IMR-90 (cell line): ENCODE measurements around the gene CARS2. TPM values are rescaled to one million over a fixed set of nuclear protein-coding genes. Genes with fewer than 3 reads are reported as not detected.

ENCODE experiments used
- ATAC-seq: fragments of 200-7000 bp; cut with Tn5 transposase; 2 replicates; pipeline ENCODE4 v1.9.1; 2020; ENCODE audit warnings: low read depth, mild to moderate bottlenecking, moderate library complexity
- BruUV-seq: library from RNA; stranded (reverse); fragments of 400-500 nt; replicated peaks from 2 replicates; lab custom pipeline; 2021; lab: Mats Ljungman, UMichigan
- CTCF ChIA-PET: fragments of 300-600 bp; formaldehyde crosslinking; extraction: SDS; loops from one replicate; lab custom pipeline; 2021; ENCODE audit warnings: antibody characterized with exemption; lab: Yijun Ruan, JAX
- POLR2A ChIA-PET: fragments of 300-600 bp; sonication (Branson Sonifier 250); formaldehyde crosslinking; loops from one replicate; lab custom pipeline; 2022; ENCODE audit warnings: antibody characterized with exemption; ENCODE audit not compliant: unreplicated experiment; lab: Charles Lee
- DNase-seq: peaks from one replicate; pipeline ENCODE4 v3.0.0; 2013
- H2AFZ ChIP-seq: replicated peaks from 2 replicates; pipeline ENCODE3; 2013; ENCODE audit warnings: low read length, mild to moderate bottlenecking; ENCODE audit not compliant: poor library complexity
- H2AK5ac ChIP-seq: 2 replicates; pipeline ENCODE4 v1.6.1; 2013; ENCODE audit warnings: low read depth, low read length, inconsistent platforms
- H2AK9ac ChIP-seq: replicated peaks from 2 replicates; pipeline ENCODE3; 2013; ENCODE audit warnings: mild to moderate bottlenecking, low read depth, low read length, moderate library complexity; ENCODE audit not compliant: poor library complexity
- H2BK120ac ChIP-seq: 2 replicates; pipeline ENCODE4 v1.6.1; 2013; ENCODE audit warnings: low read depth, low read length, inconsistent platforms
- H2BK15ac ChIP-seq: 3 replicates; pipeline ENCODE4 v1.6.1; 2013; ENCODE audit warnings: low read depth, low read length, inconsistent platforms
- H2BK20ac ChIP-seq: 2 replicates; pipeline ENCODE4 v1.6.1; 2013; ENCODE audit warnings: low read depth, mild to moderate bottlenecking, inconsistent platforms, low read length, moderate library complexity
- H2BK5ac ChIP-seq: 2 replicates; pipeline ENCODE4 v1.6.1; 2013; ENCODE audit warnings: mild to moderate bottlenecking, low read depth, low read length, inconsistent platforms; ENCODE audit not compliant: poor library complexity, severe bottlenecking
- H3K14ac ChIP-seq: replicated peaks from 2 replicates; pipeline ENCODE4 v1.6.1; 2013; ENCODE audit warnings: low read depth, low read length, inconsistent platforms
- H3K18ac ChIP-seq: 2 replicates; pipeline ENCODE4 v1.6.1; 2013; ENCODE audit warnings: low read depth, low read length, control low read depth
- H3K23ac ChIP-seq: 2 replicates; pipeline ENCODE4 v1.6.1; 2013; ENCODE audit warnings: low read depth, low read length, inconsistent platforms
- H3K27ac ChIP-seq: 2 replicates; pipeline ENCODE4 v1.5.1; 2013; ENCODE audit warnings: mild to moderate bottlenecking, control low read depth, low read length; ENCODE audit not compliant: insufficient read depth
- H3K27me3 ChIP-seq: 2 replicates; pipeline ENCODE4 v1.6.1; 2013; ENCODE audit warnings: low read length; ENCODE audit not compliant: control insufficient read depth, insufficient read depth
- H3K36me3 ChIP-seq: 2 replicates; pipeline ENCODE4 v1.6.1; 2013; ENCODE audit warnings: low read length, mixed read lengths; ENCODE audit not compliant: control insufficient read depth, insufficient read depth
- H3K4ac ChIP-seq: 2 replicates; pipeline ENCODE4 v1.6.1; 2013; ENCODE audit warnings: low read depth, low read length, inconsistent platforms
- H3K4me1 ChIP-seq: 2 replicates; pipeline ENCODE4 v1.6.1; 2013; ENCODE audit warnings: low read length, mixed read lengths; ENCODE audit not compliant: control insufficient read depth, insufficient read depth
- H3K4me2 ChIP-seq: 2 replicates; pipeline ENCODE4 v1.6.1; 2013; ENCODE audit warnings: low read depth, mild to moderate bottlenecking, control low read depth, low read length, moderate library complexity
- H3K4me3 ChIP-seq: 2 replicates; pipeline ENCODE4 v1.5.1; 2013; ENCODE audit warnings: low read depth, mild to moderate bottlenecking, control low read depth, low read length, moderate library complexity; ENCODE audit not compliant: insufficient read depth
- H3K56ac ChIP-seq: 2 replicates; pipeline ENCODE4 v1.6.1; 2013; ENCODE audit warnings: low read length, inconsistent platforms; ENCODE audit not compliant: insufficient read depth; ENCODE audit errors: extremely low read depth
- H3K79me1 ChIP-seq, 2 experiments: 2 replicates each; pipeline ENCODE4 v1.6.1; 2013; ENCODE audit warnings: low read length in 2 of 2, inconsistent platforms in 1 of 2, low read depth in 1 of 2
- H3K9ac ChIP-seq: 2 replicates; pipeline ENCODE4 v1.6.1; 2013; ENCODE audit warnings: low read depth, low read length, control low read depth
- H3K9me1 ChIP-seq: 2 replicates; pipeline ENCODE4 v1.6.1; 2013; ENCODE audit warnings: low read length, inconsistent platforms; ENCODE audit not compliant: insufficient read depth
- H3K9me3 ChIP-seq: 2 replicates; pipeline ENCODE4 v1.6.1; 2013; ENCODE audit warnings: low read length; ENCODE audit not compliant: control insufficient read depth, insufficient read depth
- H4K20me1 ChIP-seq: 2 replicates; pipeline ENCODE4 v1.6.1; 2013; ENCODE audit warnings: low read length, inconsistent platforms; ENCODE audit not compliant: insufficient read depth
- H4K5ac ChIP-seq: 2 replicates; pipeline ENCODE4 v1.6.1; 2013; ENCODE audit warnings: mild to moderate bottlenecking, low read depth, low read length, control low read depth
- H4K8ac ChIP-seq, 2 experiments: 2 replicates each; pipeline ENCODE4 v1.6.1; 2013; ENCODE audit warnings: low read depth in 2 of 2, low read length in 2 of 2, control low read depth in 1 of 2, inconsistent platforms in 1 of 2
- H4K91ac ChIP-seq: 2 replicates; pipeline ENCODE4 v1.6.1; 2013; ENCODE audit warnings: low read depth, low read length, inconsistent platforms; ENCODE audit not compliant: insufficient read depth
- BHLHE40 ChIP-seq: fragments of 150-350 bp; IDR thresholded peaks from 2 replicates; pipeline ENCODE4 v1.6.1; 2016; ENCODE audit warnings: mild to moderate bottlenecking, low read depth, low read length
- CEBPB ChIP-seq: IDR thresholded peaks from 2 replicates; pipeline ENCODE4 v1.6.1; 2012; ENCODE audit warnings: low read depth, low read length, improper control_type of control experiment
- CHD1 ChIP-seq: IDR thresholded peaks from 2 replicates; pipeline ENCODE4 v1.6.1; 2012; ENCODE audit warnings: low read depth, low read length, improper control_type of control experiment
- ELK1 ChIP-seq: fragments of 150-350 bp; IDR thresholded peaks from 2 replicates; pipeline ENCODE4 v1.6.1; 2016; ENCODE audit warnings: low read depth, mild to moderate bottlenecking, low read length, moderate library complexity, borderline replicate concordance
- FOS ChIP-seq: fragments of 150-350 bp; IDR thresholded peaks from 2 replicates; pipeline ENCODE4 v1.6.1; 2016; ENCODE audit warnings: low read depth, low read length
- MAFK ChIP-seq: IDR thresholded peaks from 2 replicates; pipeline ENCODE4 v1.6.1; 2012; ENCODE audit warnings: low read depth, low read length, improper control_type of control experiment
- MAZ ChIP-seq: IDR thresholded peaks from 2 replicates; pipeline ENCODE4 v1.6.1; 2012; ENCODE audit warnings: low read depth, mild to moderate bottlenecking, low read length, improper control_type of control experiment, moderate library complexity, borderline replicate concordance
- MXI1 ChIP-seq: IDR thresholded peaks from 2 replicates; pipeline ENCODE4 v1.6.1; 2012; ENCODE audit warnings: low read depth, mild to moderate bottlenecking, low read length, moderate library complexity, borderline replicate concordance
- NFE2L2 ChIP-seq: fragments of 150-350 bp; IDR thresholded peaks from 2 replicates; pipeline ENCODE4 v1.6.1; 2016; ENCODE audit warnings: low read depth, mild to moderate bottlenecking, low read length
- POLR2A ChIP-seq: IDR thresholded peaks from 2 replicates; pipeline ENCODE4 v1.6.1; 2012; ENCODE audit warnings: mild to moderate bottlenecking, low read depth, low read length
- RAD21 ChIP-seq: IDR thresholded peaks from 2 replicates; pipeline ENCODE4 v1.6.1; 2012; ENCODE audit warnings: low read length, improper control_type of control experiment
- RCOR1 ChIP-seq: IDR thresholded peaks from 2 replicates; pipeline ENCODE4 v1.6.1; 2012; ENCODE audit warnings: mild to moderate bottlenecking, low read length, improper control_type of control experiment; ENCODE audit not compliant: insufficient replicate concordance
- RFX5 ChIP-seq: IDR thresholded peaks from 2 replicates; pipeline ENCODE4 v1.8.0; 2012; ENCODE audit warnings: low read depth, mild to moderate bottlenecking, low read length, moderate library complexity
- SMC3 ChIP-seq: fragments of 150-350 bp; IDR thresholded peaks from 2 replicates; pipeline ENCODE4 v1.6.1; 2016; ENCODE audit warnings: low read depth, mild to moderate bottlenecking, antibody characterized with exemption, low read length, moderate library complexity
- WGBS, 2 experiments: methylation state at CpG; one replicate each; pipeline versions ENCODE4 v1.1.5 to v1.1.7; 2013; ENCODE audit warnings: missing lambda C conversion rate in 2 of 2; ENCODE audit not compliant: insufficient read length in 1 of 2; ENCODE audit errors: extremely low coverage in 2 of 2; 5-methylcytosine and 5-hydroxymethylcytosine counted together
- dilution Hi-C: fragments of 300-500 bp; cut with HindIII; formaldehyde crosslinking; loops from one replicate; pipeline ENCODE4 v1.14.3; 2018; ENCODE audit warnings: low sequenced_read_pairs; ENCODE audit not compliant: unreplicated experiment
- in situ Hi-C: fragments of 300-500 bp; cut with MboI; formaldehyde crosslinking; loops from 3 replicates; pipeline ENCODE4 v1.14.3; 2019; ENCODE audit warnings: low sequenced_read_pairs, inconsistent platforms, mixed read lengths
- intact Hi-C: fragments of 100-400 bp; cut with micrococcal nuclease; formaldehyde crosslinking; loops from 2 replicates; pipeline ENCODE4 v1.10.0; 2022
- polyA plus RNA-seq, 3 experiments: library from polyadenylated mRNA; depleted of rRNA; stranded (reverse); fragments of >200 nt; gene quantifications; 2 replicates each; pipeline ENCODE4 v1.2.3, GENCODE V29; 2012; ENCODE audit warnings: low replicate concordance in 1 of 3
- total RNA-seq: library from RNA; depleted of rRNA; stranded (reverse); fragments of >200 nt; gene quantifications from 2 replicates; pipeline ENCODE4 v1.2.3, GENCODE V29; 2012
- TF ChIP-seq, protein P1 (sequence below): fragments of 150-350 bp; IDR thresholded peaks from 2 replicates; pipeline ENCODE4 v1.6.1; 2017; ENCODE audit warnings: mild to moderate bottlenecking, antibody characterized with exemption, low read length, low read depth
- TF ChIP-seq, protein P2 (sequence below): conservative IDR thresholded peaks from 2 replicates; pipeline ENCODE4 v1.5.1; 2012; ENCODE audit warnings: mild to moderate bottlenecking, low read depth, low read length, improper control_type of control experiment

The CARS2 gene
- total and polyA plus RNA-seq, 2 of the 4 experiments (the other 2 are of a cell fraction): 76.2 to 76.4 TPM

- H2AFZ ChIP-seq: no peak overlapping the region
- 93% methylated on average over 12 of the region's 23 CpGs; no CpG with 5 or more reads in 1 of the 2 experiments for WGBS, 2 experiments
- H3K36me3 ChIP-seq: peaks cover 58% of the 10 kb centered on the region
- H2BK20ac ChIP-seq: no peak overlapping the region
- H3K4me2 ChIP-seq: no peak overlapping the region
- no peak overlapping the region for H3K4me3 ChIP-seq
- no peak overlapping the region for H3K23ac ChIP-seq
- no peak overlapping the region for H3K27ac ChIP-seq
- H3K18ac ChIP-seq: no peak overlapping the region
- ChIA-PET CTCF (no interaction called here), POLR2A (no interaction called here)
- no peak overlapping the region for H4K5ac ChIP-seq
- DNase-seq: no peak
- no peak overlapping the region for H3K14ac ChIP-seq
- no TSS peak for BruUV-seq
- no peak overlapping the region for H4K91ac ChIP-seq
- H3K4me1 ChIP-seq: no peaks in the 10 kb centered on the region
- H3K9me3 ChIP-seq: peaks cover 3% of the 10 kb centered on the region
- H2BK5ac ChIP-seq: no peak overlapping the region
- no peaks in the 10 kb centered on the region for H3K27me3 ChIP-seq
- H2BK120ac ChIP-seq: no peak overlapping the region
- no peaks in the 10 kb centered on the region for H3K9me1 ChIP-seq
- intact Hi-C loops: no loop called here
- peaks cover 0 to 3% of the 10 kb centered on the region in 2 experiments; a peak in 2 of 4 replicates for H3K79me1 ChIP-seq
- H2BK15ac ChIP-seq: no peak overlapping the region
- H3K9ac ChIP-seq: no peak overlapping the region
- dilution Hi-C loops: no loop called here
- no peak overlapping the region for H2AK9ac ChIP-seq
- H4K20me1 ChIP-seq: no peaks in the 10 kb centered on the region
- H3K56ac ChIP-seq: no peak overlapping the region
- H4K8ac ChIP-seq: no peak overlapping the region
- no peak overlapping the region for H2AK5ac ChIP-seq
- in situ Hi-C loops: no loop called here
- TF ChIP-seq BHLHE40 (no peak), MAFK (no peak), ELK1 (no peak), MAZ (no peak), RCOR1 (no peak), MXI1 (no peak), NFE2L2 (no peak), CEBPB (no peak), CHD1 (no peak), RAD21 (no peak), POLR2A (no peak), SMC3 (no peak), RFX5 (no peak), FOS (no peak)
- TF ChIP-seq, protein P1, sequence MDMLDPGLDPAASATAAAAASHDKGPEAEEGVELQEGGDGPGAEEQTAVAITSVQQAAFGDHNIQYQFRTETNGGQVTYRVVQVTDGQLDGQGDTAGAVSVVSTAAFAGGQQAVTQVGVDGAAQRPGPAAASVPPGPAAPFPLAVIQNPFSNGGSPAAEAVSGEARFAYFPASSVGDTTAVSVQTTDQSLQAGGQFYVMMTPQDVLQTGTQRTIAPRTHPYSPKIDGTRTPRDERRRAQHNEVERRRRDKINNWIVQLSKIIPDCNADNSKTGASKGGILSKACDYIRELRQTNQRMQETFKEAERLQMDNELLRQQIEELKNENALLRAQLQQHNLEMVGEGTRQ: no peak
- TF ChIP-seq, protein P2, sequence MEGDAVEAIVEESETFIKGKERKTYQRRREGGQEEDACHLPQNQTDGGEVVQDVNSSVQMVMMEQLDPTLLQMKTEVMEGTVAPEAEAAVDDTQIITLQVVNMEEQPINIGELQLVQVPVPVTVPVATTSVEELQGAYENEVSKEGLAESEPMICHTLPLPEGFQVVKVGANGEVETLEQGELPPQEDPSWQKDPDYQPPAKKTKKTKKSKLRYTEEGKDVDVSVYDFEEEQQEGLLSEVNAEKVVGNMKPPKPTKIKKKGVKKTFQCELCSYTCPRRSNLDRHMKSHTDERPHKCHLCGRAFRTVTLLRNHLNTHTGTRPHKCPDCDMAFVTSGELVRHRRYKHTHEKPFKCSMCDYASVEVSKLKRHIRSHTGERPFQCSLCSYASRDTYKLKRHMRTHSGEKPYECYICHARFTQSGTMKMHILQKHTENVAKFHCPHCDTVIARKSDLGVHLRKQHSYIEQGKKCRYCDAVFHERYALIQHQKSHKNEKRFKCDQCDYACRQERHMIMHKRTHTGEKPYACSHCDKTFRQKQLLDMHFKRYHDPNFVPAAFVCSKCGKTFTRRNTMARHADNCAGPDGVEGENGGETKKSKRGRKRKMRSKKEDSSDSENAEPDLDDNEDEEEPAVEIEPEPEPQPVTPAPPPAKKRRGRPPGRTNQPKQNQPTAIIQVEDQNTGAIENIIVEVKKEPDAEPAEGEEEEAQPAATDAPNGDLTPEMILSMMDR: no peak
- no peak for ATAC-seq
- H3K4ac ChIP-seq: no peak overlapping the region
These were observed 40.2 kb downstream of the CARS2 start for GRCh38 chr13:110665491-110666254.
